ENCODE data around the gene CACNB4. TPM values are rescaled to one million over a fixed set of nuclear protein-coding genes. Genes with fewer than 3 reads are reported as not detected.
A peak's percentile ranks its signal among the peaks of the same experiment; 100 is the strongest.

Gene CACNB4
- total RNA-seq, 2 donors from 2014 or later, result 15.4 to 40.6 TPM

DNA sequence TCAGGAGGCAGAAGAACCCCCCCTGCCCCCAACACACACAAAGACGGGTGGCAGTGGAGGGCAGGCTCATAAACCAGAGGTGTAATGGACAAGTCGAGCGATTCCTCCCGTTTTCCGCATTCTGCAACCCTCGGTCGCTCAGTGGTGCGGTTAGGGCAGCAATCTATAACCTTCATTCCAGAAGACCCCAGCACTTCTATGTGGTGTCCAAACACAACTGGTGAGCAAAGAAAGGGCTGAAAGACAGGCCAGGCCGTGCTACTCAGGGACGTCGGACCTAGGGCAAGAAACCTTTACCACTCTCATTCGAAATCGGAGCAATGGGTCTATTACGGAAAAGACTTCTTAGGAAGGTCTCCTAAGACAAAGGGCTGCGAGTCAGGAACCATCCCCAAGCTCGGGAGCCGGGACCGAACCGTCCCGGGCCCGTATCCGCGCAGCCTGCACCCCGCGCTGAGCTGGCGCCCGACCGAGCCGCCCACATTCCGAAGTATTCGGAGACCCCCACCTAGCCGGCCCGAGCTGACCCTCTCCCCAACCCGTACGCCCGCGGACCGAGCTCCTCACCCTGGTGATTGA lies 271.2 kb downstream of the CACNB4 start:
- intact Hi-C loops (cut with DNase I), result loop anchor here (10.0 kb wide), 2 partner anchors 53 to 177 kb away; no protein-coding TSS in a partner anchor
- Histone ChIP-seq H3K36me3 (no peaks in the 10 kb centered on the region), H3K9me3 (no peaks in the 10 kb centered on the region), H3K27ac (peak overlapping the region; percentile 82 to 84), H3K4me1 (replicated peaks) (no peaks in the 10 kb centered on the region), H3K27me3 (replicated peaks; ENCODE audit: insufficient read depth) (no peaks in the 10 kb centered on the region), H3K4me3 (peak overlapping the region; percentile 78 to 81)
- under 1% methylated on average over 30 of the region's 38 CpGs for WGBS
- peak; percentile 22 for DNase-seq (ENCODE audit: low spot score)
- TF ChIP-seq, protein P1, sequence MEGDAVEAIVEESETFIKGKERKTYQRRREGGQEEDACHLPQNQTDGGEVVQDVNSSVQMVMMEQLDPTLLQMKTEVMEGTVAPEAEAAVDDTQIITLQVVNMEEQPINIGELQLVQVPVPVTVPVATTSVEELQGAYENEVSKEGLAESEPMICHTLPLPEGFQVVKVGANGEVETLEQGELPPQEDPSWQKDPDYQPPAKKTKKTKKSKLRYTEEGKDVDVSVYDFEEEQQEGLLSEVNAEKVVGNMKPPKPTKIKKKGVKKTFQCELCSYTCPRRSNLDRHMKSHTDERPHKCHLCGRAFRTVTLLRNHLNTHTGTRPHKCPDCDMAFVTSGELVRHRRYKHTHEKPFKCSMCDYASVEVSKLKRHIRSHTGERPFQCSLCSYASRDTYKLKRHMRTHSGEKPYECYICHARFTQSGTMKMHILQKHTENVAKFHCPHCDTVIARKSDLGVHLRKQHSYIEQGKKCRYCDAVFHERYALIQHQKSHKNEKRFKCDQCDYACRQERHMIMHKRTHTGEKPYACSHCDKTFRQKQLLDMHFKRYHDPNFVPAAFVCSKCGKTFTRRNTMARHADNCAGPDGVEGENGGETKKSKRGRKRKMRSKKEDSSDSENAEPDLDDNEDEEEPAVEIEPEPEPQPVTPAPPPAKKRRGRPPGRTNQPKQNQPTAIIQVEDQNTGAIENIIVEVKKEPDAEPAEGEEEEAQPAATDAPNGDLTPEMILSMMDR (IDR thresholded peaks at IDR 0.05), result no peak
- no peak for TF ChIP-seq POLR2A (IDR thresholded peaks at IDR 0.05)

DNA sequence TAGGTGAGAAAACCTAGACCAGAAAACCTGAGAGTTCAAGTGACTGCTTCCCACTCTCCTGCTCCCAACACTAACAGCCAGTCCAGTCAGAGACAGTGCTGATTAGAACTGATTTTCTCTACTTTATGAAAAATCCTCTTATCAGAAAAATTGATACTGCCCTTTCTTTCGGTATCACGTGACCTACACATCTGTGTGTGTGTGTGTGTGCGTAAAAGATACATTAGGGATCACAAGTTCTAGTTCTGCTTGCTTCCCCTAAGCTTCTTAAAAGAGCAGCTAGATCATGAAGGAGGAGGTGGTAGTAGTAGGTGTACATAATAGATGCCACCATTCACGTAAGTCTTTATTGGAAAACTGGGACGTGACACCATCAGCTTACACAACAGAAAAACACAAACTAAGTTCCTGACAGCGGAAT lies 272.1 kb downstream of the CACNB4 start:
- intact Hi-C loops (cut with DNase I), result loop anchor here (10.0 kb wide), 2 partner anchors 52 to 178 kb away; no protein-coding TSS in a partner anchor
- Histone ChIP-seq H3K9me3 (no peaks in the 10 kb centered on the region), H3K27ac (no peak overlapping the region), H3K36me3 (no peaks in the 10 kb centered on the region), H3K4me3 (peak overlapping the region in 1 of 2 donors; percentile 78), H3K27me3 (replicated peaks; ENCODE audit: insufficient read depth) (no peaks in the 10 kb centered on the region), H3K4me1 (replicated peaks) (no peaks in the 10 kb centered on the region)
- TF ChIP-seq POLR2A (IDR thresholded peaks at IDR 0.05) (no peak), POLR2AphosphoS5 (IDR thresholded peaks at IDR 0.05) (no peak)
- TF ChIP-seq, protein P1 (IDR thresholded peaks at IDR 0.05), result no peak
- no peak for DNase-seq (ENCODE audit: low spot score)
- 39% methylated on average over 6 of the region's 6 CpGs for WGBS

DNA sequence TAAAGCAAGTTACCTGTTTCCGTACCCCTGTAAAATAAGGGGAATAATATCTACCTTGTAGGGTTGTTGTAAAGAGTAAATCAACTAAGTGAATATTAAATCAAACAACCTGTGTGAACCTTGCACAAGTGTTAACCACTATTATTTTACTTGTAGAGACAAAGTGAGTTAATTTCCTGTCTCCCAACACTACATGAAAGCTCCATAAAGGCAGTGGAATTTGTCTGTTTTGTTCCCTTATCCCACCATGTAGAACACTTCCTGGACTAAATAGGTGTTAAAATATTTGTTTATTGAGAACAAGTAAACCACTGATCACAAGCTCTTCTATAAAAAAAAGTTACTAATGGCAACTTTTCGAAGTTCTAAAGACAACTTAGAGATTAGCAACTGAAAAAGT lies 274.0 kb downstream of the CACNB4 start:
- no peak for DNase-seq (ENCODE audit: low spot score)
- no peaks in the 10 kb centered on the region for H3K4me1 ChIP-seq (replicated peaks)
- H3K27me3 ChIP-seq (replicated peaks; ENCODE audit: insufficient read depth), result no peaks in the 10 kb centered on the region
- no peak overlapping the region for H3K27ac ChIP-seq
- H3K9me3 ChIP-seq, result no peaks in the 10 kb centered on the region
- TF ChIP-seq POLR2AphosphoS5 (IDR thresholded peaks at IDR 0.05), result no peak
- no peak for TF ChIP-seq POLR2A (IDR thresholded peaks at IDR 0.05)
- TF ChIP-seq, protein P1 (IDR thresholded peaks at IDR 0.05), result no peak
- intact Hi-C loops (cut with DNase I), result loop anchor here (10.0 kb wide), 2 partner anchors 50 to 180 kb away; no protein-coding TSS in a partner anchor
- H3K36me3 ChIP-seq, result no peaks in the 10 kb centered on the region
- whole genome bisulfite sequencing, result 50% methylated on average over 2 of the region's 2 CpGs
- no peak overlapping the region for H3K4me3 ChIP-seq

DNA sequence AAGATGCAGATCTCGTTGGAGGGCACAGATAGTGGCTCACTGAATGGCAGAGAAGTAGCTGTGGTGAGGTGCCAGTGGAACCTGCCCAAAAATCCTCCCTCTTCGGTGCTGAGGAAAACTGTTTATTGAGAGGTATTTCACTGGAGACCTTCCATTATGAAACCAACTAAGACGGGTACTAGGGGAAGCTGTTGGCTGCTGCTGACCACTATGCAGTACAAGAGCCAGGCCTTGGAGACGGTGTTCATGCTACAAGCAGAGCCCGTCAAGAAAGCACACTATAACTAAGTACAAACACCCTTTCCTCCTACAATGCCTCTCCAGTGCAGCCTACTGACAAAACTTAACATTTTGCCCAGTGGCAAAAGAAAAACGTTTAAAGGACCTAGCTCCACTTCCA lies 275.2 kb downstream of the CACNB4 start:
- 42% methylated on average over 6 of the region's 6 CpGs for WGBS
- H3K4me1 ChIP-seq (replicated peaks), result no peaks in the 10 kb centered on the region

More for the DNA sequence above, 275.2 kb downstream of the CACNB4 start:
- DNase-seq (ENCODE audit: low spot score), result no peak
- Histone ChIP-seq H3K36me3 (no peaks in the 10 kb centered on the region), H3K27ac (no peak overlapping the region), H3K27me3 (replicated peaks; ENCODE audit: insufficient read depth) (no peaks in the 10 kb centered on the region), H3K9me3 (no peaks in the 10 kb centered on the region), H3K4me3 (no peak overlapping the region)
- intact Hi-C loops (cut with DNase I), result loop anchor here (10.0 kb wide), 2 partner anchors 49 to 181 kb away; no protein-coding TSS in a partner anchor
- TF ChIP-seq POLR2A (IDR thresholded peaks at IDR 0.05), result no peak
- TF ChIP-seq POLR2AphosphoS5 (IDR thresholded peaks at IDR 0.05), result no peak
- TF ChIP-seq, protein P1 (IDR thresholded peaks at IDR 0.05), result no peak

Data from prostate gland (tissue), 2 donors.